A549 (cell line): ENCODE results near the gene LDLRAD4.

Experiments
- E2F6 ChIP-seq: IDR thresholded peaks from 2 replicates; pipeline ENCODE4 v1.6.1; 2012; ENCODE audit warnings: low read depth, borderline replicate concordance
- ELK1 ChIP-seq: fragments of 150-350 bp; IDR thresholded peaks from 2 replicates; pipeline ENCODE4 v1.6.1; 2014; ENCODE audit warnings: low read depth, mild to moderate bottlenecking, low read length
- EP300 ChIP-seq, 2 experiments: fragments of >200 bp; sonication (Bioruptor Twin); formaldehyde crosslinking; IDR thresholded peaks; 2 replicates in 1 of 2; 3 replicates in 1 of 2; pipeline ENCODE4 v1.6.1; 2016 to 2017
- JUNB ChIP-seq: fragments of >200 bp; sonication (Bioruptor Twin); formaldehyde crosslinking; IDR thresholded peaks from 2 replicates; pipeline ENCODE4 v1.6.1; 2016
- MAFK ChIP-seq: fragments of 450-650 bp; IDR thresholded peaks from 2 replicates; pipeline ENCODE4 v1.6.1; 2014; ENCODE audit not compliant: partially characterized antibody
- POLR2A ChIP-seq: IDR thresholded peaks from 2 replicates; pipeline ENCODE4 v1.6.1; 2012; ENCODE audit warnings: mild to moderate bottlenecking, low read length
- RFX5 ChIP-seq: fragments of 450-650 bp; IDR thresholded peaks from 2 replicates; pipeline ENCODE4 v1.7.1; 2014; ENCODE audit warnings: antibody characterized with exemption, mild to moderate bottlenecking, moderate library complexity
- ZC3H11A ChIP-seq: fragments of 450-650 bp; IDR thresholded peaks from 2 replicates; pipeline ENCODE4 v1.6.1; 2014; ENCODE audit warnings: antibody characterized with exemption, mild to moderate bottlenecking
- ZFP36 ChIP-seq: fragments of 450-650 bp; IDR thresholded peaks from 2 replicates; pipeline ENCODE4 v1.6.1; 2014; ENCODE audit warnings: borderline replicate concordance; ENCODE audit not compliant: partially characterized antibody
- ZNF302 ChIP-seq: fragments of 250-450 bp; sonication (Bioruptor Pico); IDR thresholded peaks from 2 replicates; pipeline ENCODE4 v1.9.0; 2021; ENCODE audit warnings: inconsistent platforms, mild to moderate bottlenecking, moderate library complexity
- TF ChIP-seq, protein P1 (sequence below): fragments of >200 bp; sonication (Bioruptor Twin); formaldehyde crosslinking; IDR thresholded peaks from 3 replicates; pipeline ENCODE4 v1.5.1; 2016
- TF ChIP-seq, protein P2 (sequence below): IDR thresholded peaks from 2 replicates; pipeline ENCODE4 v1.6.1; 2012
- TF ChIP-seq, protein P3 (sequence below): fragments of 200-600 bp; sonication (generic); IDR thresholded peaks from 2 replicates; pipeline ENCODE4 v1.6.1; 2016; ENCODE audit warnings: antibody characterized with exemption, mild to moderate bottlenecking, moderate library complexity

DNA sequence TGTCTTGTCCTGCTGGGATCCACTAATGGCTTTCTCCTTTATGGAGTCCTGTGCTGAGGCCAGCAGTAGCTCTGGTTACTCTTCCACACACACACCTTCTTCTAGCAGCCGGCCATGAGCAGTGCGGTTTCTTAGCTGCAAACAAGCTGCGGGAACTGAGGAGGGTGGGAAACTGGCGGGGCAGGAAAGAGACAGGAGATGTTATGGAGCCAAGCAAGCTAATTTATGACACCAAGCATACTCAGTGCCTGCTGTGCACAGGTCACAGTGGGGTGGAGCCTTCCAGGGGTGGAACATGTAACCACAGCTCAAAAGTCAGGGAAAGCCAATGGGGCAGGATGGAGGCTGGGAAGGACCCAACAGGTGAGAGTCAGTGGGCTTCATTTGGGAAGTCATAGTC, 327.0 kb downstream of the LDLRAD4 start:
- TF ChIP-seq ZFP36 (no peak), RFX5 (no peak), POLR2A (no peak), EP300 (IDR thresholded peaks at IDR 0.05) (no peak), ZNF302 (CRISPR knock-in tag) (no peak), MAFK (no peak), ZC3H11A (no peak), JUNB (no peak), ELK1 (no peak), E2F6 (no peak)
- TF ChIP-seq, protein P1, sequence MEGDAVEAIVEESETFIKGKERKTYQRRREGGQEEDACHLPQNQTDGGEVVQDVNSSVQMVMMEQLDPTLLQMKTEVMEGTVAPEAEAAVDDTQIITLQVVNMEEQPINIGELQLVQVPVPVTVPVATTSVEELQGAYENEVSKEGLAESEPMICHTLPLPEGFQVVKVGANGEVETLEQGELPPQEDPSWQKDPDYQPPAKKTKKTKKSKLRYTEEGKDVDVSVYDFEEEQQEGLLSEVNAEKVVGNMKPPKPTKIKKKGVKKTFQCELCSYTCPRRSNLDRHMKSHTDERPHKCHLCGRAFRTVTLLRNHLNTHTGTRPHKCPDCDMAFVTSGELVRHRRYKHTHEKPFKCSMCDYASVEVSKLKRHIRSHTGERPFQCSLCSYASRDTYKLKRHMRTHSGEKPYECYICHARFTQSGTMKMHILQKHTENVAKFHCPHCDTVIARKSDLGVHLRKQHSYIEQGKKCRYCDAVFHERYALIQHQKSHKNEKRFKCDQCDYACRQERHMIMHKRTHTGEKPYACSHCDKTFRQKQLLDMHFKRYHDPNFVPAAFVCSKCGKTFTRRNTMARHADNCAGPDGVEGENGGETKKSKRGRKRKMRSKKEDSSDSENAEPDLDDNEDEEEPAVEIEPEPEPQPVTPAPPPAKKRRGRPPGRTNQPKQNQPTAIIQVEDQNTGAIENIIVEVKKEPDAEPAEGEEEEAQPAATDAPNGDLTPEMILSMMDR: no peak
- TF ChIP-seq, protein P2, sequence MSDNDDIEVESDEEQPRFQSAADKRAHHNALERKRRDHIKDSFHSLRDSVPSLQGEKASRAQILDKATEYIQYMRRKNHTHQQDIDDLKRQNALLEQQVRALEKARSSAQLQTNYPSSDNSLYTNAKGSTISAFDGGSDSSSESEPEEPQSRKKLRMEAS: no peak
- TF ChIP-seq, protein P3, sequence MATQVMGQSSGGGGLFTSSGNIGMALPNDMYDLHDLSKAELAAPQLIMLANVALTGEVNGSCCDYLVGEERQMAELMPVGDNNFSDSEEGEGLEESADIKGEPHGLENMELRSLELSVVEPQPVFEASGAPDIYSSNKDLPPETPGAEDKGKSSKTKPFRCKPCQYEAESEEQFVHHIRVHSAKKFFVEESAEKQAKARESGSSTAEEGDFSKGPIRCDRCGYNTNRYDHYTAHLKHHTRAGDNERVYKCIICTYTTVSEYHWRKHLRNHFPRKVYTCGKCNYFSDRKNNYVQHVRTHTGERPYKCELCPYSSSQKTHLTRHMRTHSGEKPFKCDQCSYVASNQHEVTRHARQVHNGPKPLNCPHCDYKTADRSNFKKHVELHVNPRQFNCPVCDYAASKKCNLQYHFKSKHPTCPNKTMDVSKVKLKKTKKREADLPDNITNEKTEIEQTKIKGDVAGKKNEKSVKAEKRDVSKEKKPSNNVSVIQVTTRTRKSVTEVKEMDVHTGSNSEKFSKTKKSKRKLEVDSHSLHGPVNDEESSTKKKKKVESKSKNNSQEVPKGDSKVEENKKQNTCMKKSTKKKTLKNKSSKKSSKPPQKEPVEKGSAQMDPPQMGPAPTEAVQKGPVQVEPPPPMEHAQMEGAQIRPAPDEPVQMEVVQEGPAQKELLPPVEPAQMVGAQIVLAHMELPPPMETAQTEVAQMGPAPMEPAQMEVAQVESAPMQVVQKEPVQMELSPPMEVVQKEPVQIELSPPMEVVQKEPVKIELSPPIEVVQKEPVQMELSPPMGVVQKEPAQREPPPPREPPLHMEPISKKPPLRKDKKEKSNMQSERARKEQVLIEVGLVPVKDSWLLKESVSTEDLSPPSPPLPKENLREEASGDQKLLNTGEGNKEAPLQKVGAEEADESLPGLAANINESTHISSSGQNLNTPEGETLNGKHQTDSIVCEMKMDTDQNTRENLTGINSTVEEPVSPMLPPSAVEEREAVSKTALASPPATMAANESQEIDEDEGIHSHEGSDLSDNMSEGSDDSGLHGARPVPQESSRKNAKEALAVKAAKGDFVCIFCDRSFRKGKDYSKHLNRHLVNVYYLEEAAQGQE: no peak
